GM19438 (cell line): ENCODE results near the gene UPF2.
A peak's percentile ranks its signal among the peaks of the same experiment; 100 is the strongest.
"Not testable (repeated sequence)": the region's sequence is repeated elsewhere in the genome, so short reads cannot be mapped to it uniquely, and the experiment has no call there.

ENCODE experiments used
- ATAC-seq: cut with Tn5 transposase; IDR thresholded peaks from one replicate; pipeline ENCODE4 v1.9.1; 2021; ENCODE audit warnings: low read depth; ENCODE audit not compliant: unreplicated experiment

UPF2 gene, protein sequence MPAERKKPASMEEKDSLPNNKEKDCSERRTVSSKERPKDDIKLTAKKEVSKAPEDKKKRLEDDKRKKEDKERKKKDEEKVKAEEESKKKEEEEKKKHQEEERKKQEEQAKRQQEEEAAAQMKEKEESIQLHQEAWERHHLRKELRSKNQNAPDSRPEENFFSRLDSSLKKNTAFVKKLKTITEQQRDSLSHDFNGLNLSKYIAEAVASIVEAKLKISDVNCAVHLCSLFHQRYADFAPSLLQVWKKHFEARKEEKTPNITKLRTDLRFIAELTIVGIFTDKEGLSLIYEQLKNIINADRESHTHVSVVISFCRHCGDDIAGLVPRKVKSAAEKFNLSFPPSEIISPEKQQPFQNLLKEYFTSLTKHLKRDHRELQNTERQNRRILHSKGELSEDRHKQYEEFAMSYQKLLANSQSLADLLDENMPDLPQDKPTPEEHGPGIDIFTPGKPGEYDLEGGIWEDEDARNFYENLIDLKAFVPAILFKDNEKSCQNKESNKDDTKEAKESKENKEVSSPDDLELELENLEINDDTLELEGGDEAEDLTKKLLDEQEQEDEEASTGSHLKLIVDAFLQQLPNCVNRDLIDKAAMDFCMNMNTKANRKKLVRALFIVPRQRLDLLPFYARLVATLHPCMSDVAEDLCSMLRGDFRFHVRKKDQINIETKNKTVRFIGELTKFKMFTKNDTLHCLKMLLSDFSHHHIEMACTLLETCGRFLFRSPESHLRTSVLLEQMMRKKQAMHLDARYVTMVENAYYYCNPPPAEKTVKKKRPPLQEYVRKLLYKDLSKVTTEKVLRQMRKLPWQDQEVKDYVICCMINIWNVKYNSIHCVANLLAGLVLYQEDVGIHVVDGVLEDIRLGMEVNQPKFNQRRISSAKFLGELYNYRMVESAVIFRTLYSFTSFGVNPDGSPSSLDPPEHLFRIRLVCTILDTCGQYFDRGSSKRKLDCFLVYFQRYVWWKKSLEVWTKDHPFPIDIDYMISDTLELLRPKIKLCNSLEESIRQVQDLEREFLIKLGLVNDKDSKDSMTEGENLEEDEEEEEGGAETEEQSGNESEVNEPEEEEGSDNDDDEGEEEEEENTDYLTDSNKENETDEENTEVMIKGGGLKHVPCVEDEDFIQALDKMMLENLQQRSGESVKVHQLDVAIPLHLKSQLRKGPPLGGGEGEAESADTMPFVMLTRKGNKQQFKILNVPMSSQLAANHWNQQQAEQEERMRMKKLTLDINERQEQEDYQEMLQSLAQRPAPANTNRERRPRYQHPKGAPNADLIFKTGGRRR

DNA sequence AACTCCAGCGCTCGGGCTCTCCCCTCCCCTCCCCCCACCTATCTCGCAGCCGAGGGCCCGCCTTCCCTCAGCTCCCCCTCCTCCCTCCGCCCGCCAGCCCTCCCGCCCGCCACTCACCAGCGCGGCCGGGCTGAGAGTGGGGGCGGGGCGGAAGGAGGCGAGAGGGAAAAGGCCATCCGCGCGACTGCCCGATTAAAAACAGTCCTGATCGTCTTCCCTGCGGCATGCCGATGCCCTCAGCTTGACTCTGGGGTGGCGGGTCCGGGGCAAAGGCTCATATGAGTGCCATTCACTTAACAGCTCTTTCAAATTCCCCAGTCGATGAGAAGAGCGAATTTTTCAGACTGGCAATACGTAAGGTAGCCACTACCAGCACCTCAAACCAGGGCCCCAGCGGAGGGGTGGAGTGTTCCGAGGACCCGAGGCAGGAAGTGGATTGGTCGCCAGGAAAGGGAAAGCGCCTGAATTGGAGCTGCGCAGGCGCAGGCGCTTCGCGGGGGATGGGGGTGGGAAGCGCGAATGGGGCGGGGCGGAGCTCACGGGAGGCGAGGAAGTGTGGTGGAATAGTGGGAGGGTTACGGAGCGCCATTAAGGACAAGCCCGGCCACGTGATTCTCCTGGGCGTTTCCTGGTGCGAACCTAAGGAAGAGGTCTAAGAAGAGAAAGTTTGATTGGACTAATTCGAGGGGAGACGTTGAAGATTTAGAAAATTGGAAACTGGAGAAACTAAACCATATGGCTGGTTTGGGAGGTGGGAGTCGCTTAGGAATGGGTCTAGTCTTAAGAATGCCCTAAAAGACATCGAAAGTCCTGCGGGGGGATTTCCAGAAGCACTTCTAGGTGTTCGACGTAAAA, at the start of gene UPF2:
UPF2 (minus strand) TSS at position 13 of the 855 bp plus-strand sequence. CDS start 7,386 bp downstream, outside the sequence.
- ATAC-seq: peak; percentile 54

DNA sequence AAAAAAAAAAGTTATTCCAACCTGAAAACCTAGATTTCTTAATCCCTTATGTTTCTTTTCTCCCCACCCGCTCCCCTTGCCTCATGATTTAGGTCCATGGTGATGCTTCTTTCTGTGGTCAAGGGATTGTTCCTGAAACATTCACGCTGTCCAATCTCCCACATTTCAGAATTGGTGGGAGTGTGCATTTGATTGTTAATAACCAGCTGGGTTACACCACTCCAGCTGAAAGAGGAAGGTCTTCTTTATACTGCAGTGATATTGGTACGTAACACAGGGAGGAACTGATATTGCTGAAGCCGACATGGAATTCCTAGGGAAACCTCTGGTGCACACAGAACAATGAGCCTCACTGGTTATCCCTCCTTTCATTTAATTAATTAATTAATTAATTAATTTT, 48.8 kb upstream of the UPF2 start:
- ATAC-seq: no peak

DNA sequence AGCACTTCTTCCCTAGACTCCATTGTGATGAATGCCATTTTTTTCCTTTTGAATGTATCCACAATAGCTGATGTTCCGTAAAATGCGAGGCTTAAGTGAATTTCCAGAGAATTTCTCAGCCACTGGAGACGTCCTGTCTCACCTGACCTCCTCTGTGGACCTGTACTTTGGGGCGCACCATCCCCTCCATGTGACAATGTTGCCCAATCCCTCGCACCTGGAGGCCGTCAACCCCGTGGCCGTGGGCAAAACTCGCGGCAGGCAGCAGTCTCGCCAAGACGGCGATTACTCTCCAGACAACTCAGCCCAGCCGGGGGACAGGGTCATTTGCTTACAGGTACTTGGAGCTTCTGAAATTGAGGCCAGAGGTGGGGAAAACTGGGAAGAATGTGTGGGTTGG, 46.3 kb upstream of the UPF2 start:
- no peak for ATAC-seq

DNA sequence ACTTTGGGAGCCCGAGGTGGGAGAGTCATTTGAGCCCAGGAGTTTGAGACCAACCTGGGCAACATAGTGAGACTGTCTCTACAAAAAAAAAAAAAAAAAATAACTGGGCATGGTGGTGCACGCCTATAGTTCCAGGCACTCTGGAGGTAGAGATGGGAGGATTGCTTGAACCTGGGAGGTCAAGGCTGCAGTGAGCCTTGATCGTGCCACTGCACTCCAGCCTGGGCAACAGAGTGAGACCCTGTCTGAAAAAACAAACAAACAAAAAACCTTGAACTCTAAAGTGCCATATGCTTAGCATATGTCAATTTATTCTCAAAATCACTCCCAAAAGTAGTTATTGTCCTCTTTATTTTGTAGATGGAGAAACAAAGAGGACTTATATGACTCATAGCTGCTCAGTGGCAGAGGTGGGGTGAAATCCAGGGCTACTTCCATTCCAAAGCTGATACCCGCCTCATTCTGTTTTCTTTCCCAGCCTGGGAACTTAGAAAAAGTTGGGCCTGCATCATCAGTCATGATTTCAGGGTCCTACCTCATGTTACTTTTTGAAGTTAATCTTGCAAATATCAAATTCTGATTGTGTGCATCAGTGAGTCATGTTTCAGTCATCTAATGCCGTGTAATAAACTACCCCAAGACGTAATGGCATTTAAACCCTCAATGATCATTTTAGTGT, 39.4 kb upstream of the UPF2 start:
- ATAC-seq: no peak

DNA sequence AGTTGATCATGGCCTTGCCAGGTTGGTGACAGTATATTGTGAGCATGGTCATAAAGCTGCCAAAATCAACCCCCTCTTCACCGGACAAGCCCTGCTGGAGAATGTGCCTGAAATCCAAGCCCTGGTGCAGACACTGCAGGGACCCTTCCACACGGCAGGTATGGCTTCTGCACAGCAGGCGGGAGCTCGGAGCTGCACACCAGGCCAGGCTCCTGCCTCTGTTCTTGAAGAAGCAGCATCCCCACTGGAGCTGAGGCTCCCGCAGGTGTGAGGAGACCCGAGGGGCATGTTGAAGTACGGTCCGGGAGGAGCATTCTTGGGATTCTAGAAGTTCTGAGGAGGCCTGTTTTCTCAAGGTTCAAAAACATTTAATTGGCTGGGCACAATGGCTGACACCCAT, 38.9 kb upstream of the UPF2 start:
- no peak for ATAC-seq

DNA sequence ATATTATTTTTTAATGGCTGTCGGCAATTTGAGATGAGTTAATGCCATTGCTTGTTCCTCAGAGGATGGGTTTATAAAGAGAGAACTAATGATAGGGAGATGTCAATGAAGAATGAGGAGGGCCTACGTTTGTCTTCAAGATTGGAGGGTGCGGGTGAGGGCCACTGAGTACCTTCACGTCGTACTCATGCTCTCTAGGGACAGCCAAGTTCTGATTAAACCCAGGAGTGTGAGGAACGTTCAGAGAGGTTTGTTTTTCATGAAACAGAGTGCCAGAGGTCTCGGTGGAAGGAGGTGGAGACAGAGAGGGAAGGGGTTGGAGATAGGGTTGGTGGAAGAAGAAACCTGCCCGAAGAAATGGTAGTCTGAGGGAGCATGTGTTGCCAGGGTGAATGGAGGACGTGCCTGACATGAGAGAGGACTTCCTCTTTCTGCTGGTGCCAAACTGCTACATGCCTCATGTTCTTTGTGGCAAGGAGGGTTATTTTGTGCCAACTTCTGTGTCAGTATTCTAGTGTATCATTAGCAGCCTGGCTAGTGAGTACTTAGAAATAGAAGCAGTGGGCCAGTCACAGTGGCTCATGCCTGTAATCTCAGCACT, 35.1 kb upstream of the UPF2 start:
- no peak for ATAC-seq

DNA sequence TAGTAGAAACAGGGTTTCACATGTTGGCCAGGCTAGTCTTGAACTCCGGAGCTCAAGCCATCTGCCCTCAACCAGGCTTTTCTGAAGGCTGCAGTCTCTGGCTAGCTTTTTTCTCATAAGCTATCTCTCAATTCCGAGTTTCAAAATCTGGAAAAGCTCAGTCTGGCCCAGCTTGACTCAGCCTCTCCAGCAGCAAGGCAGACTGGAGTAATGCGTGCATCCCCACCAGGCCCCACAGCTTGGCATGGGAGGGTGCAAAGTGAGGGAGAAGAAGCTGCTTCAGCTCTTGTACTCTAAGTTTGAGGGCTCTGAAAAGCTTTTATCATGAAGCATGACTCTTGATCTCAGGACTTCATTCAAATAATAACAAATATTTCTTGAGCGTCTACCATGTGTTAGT, 30.9 kb upstream of the UPF2 start:
- no peak for ATAC-seq

DNA sequence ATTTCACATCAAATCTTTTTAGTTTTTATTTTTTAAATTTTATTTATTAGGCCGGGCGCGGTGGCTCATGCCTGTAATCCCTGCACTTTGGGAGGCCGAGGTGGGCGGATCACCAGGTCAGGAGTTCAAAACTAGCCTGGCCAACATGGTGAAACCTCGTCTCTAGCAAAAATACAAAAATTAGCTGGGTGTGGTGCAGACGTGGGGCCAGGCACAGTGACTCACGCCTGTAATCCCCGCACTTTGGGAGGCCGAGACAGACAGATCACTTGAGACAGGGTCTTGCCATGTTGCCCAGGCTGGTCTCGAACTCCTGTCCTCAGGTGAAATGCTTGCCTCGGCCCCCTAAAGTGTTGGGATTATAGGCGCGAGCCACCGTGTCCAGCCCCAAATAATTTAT, 28.8 kb upstream of the UPF2 start:
- not testable (repeated sequence) for ATAC-seq

DNA sequence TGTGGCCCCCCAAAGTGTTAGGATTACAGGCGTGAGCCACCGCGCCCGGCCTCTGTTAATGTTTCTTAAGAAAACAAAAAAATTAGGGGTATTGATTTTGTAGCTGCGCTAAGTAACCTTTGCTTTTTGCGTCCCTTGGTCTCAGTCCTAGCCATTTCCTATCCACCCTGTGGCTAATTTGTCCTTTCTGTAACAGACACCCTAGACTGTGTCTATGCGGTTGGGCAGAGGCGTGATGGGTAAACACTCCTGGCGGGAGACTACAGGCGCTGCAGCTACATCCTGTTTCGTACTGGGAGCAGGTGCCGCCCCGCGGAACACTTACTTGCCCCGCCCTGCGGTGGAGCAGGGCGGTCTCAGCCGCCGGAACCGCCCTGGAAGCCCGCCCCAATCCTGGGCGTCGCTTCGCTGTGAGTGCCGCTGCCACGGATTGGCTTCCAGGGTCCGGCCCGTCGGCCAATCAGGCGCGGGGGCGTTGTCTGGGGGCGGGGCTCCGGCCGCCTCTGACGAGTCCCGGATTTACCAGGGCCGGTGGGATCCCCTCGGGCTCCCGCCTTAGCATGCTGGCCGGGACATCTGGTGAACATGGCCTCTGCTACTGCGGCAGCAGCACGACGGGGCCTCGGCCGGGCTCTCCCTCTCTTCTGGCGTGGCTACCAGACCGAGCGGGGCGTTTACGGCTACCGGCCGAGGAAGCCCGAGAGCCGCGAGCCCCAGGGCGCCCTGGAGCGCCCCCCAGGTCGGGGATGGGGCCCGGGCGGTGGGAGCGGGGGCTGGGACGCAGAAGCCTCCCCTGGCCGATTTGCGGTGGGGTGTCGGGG, 26.1 kb upstream of the UPF2 start, which contains the start of gene DHTKD1:
DHTKD1 (plus strand) TSS at position 506 of the 821 bp plus-strand sequence; CDS start at position 586, 80 bp downstream.
- ATAC-seq: peak; percentile 94

DNA sequence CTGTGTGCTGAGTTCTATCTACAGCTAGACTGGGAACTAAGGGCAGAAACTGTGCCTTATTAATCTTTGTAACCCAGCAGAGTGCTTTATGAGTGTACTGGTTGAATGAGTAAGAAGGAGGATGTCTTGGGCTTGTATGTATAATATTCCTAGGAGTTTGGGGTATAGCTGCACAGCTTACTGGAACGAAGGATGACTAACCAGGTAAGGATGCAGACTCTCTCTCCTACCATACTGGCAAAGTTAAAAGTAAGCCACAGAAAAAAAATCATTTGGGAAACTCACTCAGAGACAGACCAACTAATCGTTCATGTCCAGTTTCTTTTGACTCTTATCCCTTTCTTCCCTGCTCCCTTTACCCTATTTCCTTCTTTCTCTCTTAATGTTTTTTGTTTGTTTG, 24.7 kb upstream of the UPF2 start:
- no peak for ATAC-seq

DNA sequence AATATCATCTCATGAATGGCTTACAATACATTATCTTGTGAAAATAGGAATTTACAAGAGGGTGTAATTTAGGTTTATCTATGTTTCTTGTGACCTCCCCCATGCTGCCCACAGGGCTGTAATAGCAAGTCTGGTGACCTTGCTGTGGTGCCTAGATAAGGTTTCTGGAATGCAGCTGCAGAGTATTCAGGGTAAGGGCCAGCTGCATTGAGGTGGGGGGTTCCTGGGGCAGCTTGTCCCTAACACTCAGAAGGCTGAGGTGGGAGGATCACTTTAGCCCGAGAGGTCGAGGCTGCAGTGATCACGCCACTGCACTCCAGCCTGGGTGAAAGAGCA, 20.8 kb upstream of the UPF2 start:
- ATAC-seq: no peak

DNA sequence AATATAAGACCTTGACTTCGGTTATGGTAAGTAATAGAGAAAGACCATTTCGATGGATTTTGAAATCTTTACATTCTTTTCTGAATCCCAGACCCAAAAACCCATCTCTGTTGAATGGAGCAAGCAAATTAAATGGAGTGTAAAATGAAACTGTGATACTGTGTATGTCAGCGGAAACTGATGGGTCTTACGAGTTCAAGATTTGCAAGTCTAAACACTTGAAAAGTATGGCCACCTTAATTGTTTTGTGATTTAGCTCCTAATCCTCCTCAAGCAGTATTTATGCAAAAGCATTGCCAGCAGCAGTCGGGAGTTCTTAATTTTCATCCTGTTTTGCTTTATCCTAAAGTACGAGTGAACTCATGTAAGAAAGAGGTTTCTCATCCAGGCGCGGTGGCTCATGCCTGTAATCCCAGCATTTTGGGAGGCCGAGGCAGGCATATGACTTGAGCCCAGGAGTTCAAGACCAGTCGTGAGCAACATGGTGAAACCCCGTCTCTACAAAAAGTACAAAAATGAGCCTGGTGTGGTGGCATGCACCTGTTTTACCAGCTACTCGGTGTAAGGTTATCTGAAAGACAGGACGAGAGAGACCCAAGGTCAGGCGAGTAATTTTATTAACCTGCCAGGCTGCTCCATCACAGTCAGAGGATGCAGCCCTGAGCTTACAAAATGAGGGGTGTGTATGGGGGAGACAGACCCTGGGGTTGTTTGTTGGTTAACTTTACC, 20.3 kb upstream of the UPF2 start:
- ATAC-seq: no peak

DNA sequence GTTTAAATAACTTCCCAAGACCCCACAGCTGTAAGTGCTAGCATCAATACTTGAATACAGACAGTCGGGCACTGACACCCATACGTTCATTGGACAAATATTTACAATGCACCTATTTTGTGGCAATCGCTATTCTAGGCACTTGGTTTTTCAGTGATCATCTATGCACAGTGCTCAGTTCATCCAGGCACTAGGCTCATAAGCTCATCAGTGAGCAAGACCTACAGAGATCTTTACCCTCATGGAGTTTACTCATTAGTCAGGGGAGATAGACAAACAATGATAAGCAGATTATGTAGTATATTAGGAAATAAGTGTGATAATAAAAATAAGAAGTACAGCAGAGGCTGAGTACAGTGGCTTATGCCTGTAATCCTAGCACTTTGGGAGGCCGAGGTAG, 18.5 kb upstream of the UPF2 start:
- no peak for ATAC-seq

DNA sequence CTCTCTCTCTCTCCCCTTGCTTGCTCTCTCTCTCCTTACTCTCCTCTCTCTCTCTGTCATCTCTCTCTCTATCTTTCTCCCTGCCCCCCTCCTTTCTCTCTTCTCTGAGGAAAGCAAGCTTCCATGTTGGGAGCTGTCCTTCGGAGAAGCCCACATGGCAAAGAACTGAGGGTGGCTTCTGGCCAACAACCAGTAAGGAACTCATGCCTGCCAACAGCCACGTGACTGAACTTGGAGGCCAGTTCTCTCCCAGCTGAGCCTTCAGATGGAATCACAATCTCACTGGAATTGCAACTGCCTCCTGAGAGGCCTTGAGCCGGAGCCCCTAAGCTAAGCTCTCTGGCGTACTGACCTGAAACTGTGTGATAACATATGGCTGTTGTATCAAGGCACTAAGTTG, 14.1 kb upstream of the UPF2 start:
- ATAC-seq: no peak

DNA sequence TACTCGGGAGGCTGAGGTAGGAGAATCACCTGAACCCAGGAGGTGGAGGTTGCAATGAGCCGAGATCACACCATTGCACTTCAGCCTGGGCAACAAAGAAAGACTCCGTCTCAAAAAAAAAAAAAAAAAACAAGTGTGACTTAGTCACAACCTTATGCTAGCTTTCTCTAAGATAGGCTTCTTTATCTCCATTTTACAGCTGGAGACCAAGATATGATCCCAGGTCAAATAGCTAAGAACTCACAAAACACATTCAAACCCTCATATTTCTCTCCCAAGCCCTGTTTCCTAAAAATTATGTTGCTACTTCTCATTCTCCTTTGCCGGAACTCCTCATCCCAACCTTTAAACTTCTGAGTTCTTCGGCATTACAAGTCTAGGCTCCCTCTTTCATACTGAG, 13.1 kb upstream of the UPF2 start:
- no peak for ATAC-seq

DNA sequence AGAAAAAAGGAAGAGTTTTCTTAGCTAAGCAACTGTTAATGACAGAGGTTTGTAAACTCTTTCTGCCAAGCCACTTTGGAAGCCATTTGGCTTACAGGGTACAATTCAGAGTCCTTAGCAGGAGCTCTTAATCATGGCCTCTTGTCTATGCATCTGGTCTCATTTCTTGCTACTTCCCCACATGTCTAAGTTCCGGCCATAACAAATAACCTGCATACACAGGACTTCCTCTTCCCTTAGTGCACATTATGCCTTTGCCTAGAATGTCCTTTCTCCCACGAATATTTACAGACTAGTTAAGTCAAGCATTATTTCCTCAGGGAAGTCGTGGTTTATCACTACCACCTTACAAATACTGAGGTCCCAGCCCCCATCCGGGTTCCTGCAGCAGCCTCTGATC, 8.6 kb upstream of the UPF2 start:
- no peak for ATAC-seq

DNA sequence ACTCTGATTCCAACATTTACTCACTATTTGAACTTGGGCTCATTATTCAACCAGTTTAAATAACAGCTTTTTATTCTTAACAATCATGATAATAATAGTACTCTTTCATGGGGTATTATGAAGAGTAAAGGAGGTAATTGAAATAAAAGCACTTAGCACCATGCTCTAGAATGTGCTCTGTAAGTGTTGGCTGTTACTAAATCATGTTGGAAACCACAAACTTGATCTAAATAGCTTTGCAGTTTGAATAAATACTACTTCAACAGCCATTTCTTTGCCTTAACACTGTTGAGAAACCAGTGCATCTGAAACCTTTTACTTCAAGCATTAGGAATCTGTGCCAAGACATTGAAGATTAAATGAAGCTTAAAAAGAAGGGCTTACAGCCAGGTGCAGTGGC, 7.9 kb upstream of the UPF2 start:
- ATAC-seq: no peak

DNA sequence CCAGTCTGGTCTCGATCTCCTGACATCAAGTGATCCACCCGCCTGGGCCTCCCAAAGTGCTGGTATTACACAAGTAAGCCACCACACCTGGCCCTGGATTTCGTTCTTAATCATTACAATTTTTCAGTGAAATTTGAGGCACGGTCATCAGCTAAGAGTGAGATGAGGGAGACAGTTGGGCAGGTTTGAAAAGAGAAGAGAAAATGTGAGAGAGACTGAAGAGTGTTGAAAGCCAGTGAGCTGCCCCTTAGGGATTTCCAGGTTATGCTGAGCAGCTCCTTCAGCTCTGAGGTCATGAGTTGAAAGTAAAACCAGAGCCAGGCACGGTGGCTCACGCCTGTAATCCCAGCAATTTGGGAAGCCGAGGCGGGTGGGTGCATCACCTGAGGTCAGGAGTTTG, 5.9 kb upstream of the UPF2 start:
- no peak for ATAC-seq
